Chondrocyte (in vitro differentiated cells): ENCODE data around the gene PRKCA. TPM values are rescaled to one million over a fixed set of nuclear protein-coding genes. Genes with fewer than 3 reads are reported as not detected.
"Not testable (repeated sequence)": the region's sequence is repeated elsewhere in the genome, so short reads cannot be mapped to it uniquely, and the experiment has no call there.

ENCODE experiments used
- DNase-seq: peaks from one replicate; pipeline ENCODE4 v3.0.0; 2021; ENCODE audit warnings: mixed read lengths, low spot score
- H3K27ac Mint-ChIP-seq: one replicate; pipeline ENCODE4 v1.8.0; 2021; ENCODE audit warnings: mild to moderate bottlenecking, moderate library complexity, mixed read lengths; ENCODE audit not compliant: unreplicated experiment
- H3K27me3 Mint-ChIP-seq: 2 replicates; pipeline ENCODE4 v1.8.0; 2021; ENCODE audit warnings: low read depth, mixed read lengths
- H3K36me3 Mint-ChIP-seq: 2 replicates; pipeline ENCODE4 v1.8.0; 2021; ENCODE audit warnings: low read depth, mixed read lengths
- H3K4me1 Mint-ChIP-seq: 2 replicates; pipeline ENCODE4 v1.8.0; 2021; ENCODE audit warnings: low read depth, mild to moderate bottlenecking, mixed read lengths
- H3K4me3 Mint-ChIP-seq: one replicate; pipeline ENCODE4 v1.8.0; 2021; ENCODE audit warnings: mild to moderate bottlenecking, moderate library complexity, mixed read lengths; ENCODE audit not compliant: unreplicated experiment
- H3K9me3 Mint-ChIP-seq: 2 replicates; pipeline ENCODE4 v1.8.0; 2021; ENCODE audit warnings: low read depth, mixed read lengths
- total RNA-seq: library from RNA; stranded (reverse); gene quantifications from 3 replicates; pipeline ENCODE4 v1.2.1, GENCODE V29; 2021
- TF ChIP-seq, protein P1 (sequence below): fragments of 200-600 bp; sonication (generic); IDR thresholded peaks from 2 replicates; pipeline ENCODE4 v1.5.0; 2021; ENCODE audit warnings: antibody characterized with exemption, mild to moderate bottlenecking, moderate library complexity

Gene PRKCA
- total RNA-seq, 1 donor from 2014 or later = 51.5 TPM

DNA sequence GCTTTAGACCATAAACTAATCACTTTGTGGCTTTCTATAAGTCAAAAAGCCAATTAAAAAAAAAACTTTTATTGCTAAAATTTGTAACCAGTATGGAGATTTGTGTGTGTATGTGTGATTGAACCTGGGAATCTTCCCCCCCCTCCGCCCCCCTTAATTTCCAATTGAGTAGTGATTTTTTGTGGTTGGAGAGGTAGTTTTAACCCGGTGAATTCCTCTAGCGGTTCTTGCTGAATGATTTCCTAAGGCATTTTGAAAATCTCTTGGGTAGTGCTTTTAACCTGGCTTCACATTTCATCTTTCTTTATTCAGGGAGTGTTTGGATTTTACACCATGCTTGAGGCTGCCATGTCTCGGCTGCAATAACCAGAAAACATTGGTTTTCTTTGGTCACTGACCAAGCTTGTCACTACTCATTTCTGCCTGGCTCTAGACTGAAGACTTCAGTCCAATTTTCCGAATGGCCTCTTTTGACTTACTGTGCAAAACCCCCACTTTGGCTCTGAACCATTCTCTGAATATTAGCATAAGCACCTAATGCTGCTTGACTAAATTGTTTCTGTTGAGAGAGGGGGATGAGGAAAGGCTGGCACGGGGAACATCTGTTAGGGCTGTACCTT, 35.6 kb downstream of the PRKCA start:
- DNase-seq = no peak
- TF ChIP-seq, protein P1, sequence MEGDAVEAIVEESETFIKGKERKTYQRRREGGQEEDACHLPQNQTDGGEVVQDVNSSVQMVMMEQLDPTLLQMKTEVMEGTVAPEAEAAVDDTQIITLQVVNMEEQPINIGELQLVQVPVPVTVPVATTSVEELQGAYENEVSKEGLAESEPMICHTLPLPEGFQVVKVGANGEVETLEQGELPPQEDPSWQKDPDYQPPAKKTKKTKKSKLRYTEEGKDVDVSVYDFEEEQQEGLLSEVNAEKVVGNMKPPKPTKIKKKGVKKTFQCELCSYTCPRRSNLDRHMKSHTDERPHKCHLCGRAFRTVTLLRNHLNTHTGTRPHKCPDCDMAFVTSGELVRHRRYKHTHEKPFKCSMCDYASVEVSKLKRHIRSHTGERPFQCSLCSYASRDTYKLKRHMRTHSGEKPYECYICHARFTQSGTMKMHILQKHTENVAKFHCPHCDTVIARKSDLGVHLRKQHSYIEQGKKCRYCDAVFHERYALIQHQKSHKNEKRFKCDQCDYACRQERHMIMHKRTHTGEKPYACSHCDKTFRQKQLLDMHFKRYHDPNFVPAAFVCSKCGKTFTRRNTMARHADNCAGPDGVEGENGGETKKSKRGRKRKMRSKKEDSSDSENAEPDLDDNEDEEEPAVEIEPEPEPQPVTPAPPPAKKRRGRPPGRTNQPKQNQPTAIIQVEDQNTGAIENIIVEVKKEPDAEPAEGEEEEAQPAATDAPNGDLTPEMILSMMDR = no peak
- H3K4me1 Mint-ChIP-seq = peaks cover 45% of the 10 kb centered on the region
- H3K9me3 Mint-ChIP-seq = no peaks in the 10 kb centered on the region
- H3K4me3 Mint-ChIP-seq = no peak overlapping the region
- H3K27me3 Mint-ChIP-seq = no peaks in the 10 kb centered on the region
- peak overlapping the region; percentile 33 for H3K27ac Mint-ChIP-seq
- H3K36me3 Mint-ChIP-seq = peaks cover 1% of the 10 kb centered on the region

DNA sequence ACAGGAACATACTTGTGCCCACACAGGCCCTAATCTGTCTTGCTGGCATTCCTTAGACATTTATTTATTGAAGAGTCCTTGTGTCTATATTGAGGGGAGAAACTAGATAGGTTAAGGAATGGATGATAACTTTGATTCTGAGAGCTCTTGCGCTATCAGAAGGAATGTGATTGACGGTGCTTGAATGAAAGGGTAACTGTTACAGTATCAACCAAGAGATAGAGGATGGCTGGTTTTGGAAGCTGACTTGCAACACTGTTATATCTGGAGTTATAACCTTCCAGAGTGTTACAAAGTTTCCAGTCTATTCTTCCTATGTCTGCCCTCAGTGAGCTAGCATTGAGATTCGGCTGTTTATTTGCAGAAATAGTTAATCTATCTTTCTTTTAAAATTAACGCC, 36.5 kb downstream of the PRKCA start:
- Mint-ChIP-seq H3K4me3 (no peak overlapping the region), H3K9me3 (no peaks in the 10 kb centered on the region), H3K36me3 (peaks cover 1% of the 10 kb centered on the region), H3K27ac (peak overlapping the region; percentile 18), H3K27me3 (no peaks in the 10 kb centered on the region), H3K4me1 (peaks cover 50% of the 10 kb centered on the region)
- DNase-seq = no peak
- TF ChIP-seq, protein P1 = no peak

DNA sequence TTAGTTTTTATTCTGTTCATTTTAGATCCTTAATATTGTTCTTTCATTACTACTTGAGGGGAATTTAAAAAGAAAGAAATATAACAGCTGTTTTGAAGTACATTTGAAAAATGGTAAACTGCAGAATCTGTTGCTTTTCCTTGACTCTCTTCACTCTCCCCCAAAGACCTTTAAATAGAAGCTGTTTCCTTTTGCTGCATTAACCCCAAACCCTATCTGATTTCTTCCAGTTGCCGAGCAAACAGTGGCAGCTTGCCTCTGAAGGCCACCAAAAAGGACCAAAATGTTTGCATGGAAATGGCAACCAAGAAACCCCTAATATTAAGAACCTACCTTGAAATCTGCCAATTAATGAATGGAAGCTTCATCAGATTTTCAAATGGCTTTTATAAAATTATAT, 37.1 kb downstream of the PRKCA start:
- Mint-ChIP-seq H3K27ac (no peak overlapping the region), H3K9me3 (no peaks in the 10 kb centered on the region), H3K27me3 (no peaks in the 10 kb centered on the region), H3K4me1 (peaks cover 50% of the 10 kb centered on the region), H3K4me3 (no peak overlapping the region), H3K36me3 (peaks cover 1% of the 10 kb centered on the region)
- no peak for DNase-seq
- TF ChIP-seq, protein P1 = no peak

DNA sequence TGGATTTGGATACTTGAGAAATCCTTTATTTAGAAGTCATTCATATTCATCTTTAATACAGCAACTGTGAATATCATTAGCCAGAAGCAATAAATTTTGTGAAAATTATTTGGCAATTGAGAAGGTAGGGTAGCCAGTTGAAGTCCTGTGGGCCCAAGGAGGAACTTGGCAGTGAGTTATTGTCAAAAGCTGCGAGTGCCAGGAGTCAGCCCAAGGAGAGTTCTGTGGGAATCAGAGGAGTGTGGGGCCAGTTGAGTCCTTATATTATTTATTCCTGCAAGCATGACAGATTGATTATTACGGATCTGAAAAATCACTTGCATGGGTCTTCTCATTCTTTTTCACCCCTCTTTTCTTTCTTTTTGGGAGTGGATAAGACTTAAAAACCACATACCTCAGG, 38.3 kb downstream of the PRKCA start:
- H3K4me1 Mint-ChIP-seq = peaks cover 51% of the 10 kb centered on the region
- no peaks in the 10 kb centered on the region for H3K27me3 Mint-ChIP-seq
- DNase-seq = no peak
- peaks cover 1% of the 10 kb centered on the region for H3K36me3 Mint-ChIP-seq
- no peak overlapping the region for H3K27ac Mint-ChIP-seq
- TF ChIP-seq, protein P1 = no peak
- H3K4me3 Mint-ChIP-seq = no peak overlapping the region
- H3K9me3 Mint-ChIP-seq = no peaks in the 10 kb centered on the region

DNA sequence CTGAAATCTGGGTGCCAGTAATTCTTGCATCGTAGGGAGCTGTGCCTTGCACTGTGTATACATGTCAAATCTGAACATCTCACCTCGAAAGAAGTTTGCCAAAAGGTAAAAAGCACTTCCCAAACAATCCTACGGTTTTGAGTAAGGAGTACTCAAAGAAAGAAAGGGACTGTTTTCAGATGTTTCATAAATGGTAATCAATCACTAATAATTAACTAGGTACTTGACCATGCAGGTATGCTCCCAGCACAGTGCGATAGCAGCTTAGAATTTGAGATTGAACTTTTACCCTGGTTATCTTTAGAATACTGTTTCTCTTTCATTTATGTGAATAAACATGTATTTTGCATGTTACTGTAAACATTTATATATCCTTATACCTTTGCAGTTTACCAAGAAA, 39.0 kb downstream of the PRKCA start:
- H3K4me1 Mint-ChIP-seq = peaks cover 46% of the 10 kb centered on the region
- TF ChIP-seq, protein P1 = no peak
- H3K27ac Mint-ChIP-seq = no peak overlapping the region
- peaks cover 1% of the 10 kb centered on the region for H3K36me3 Mint-ChIP-seq
- no peak for DNase-seq
- H3K9me3 Mint-ChIP-seq = no peaks in the 10 kb centered on the region
- H3K27me3 Mint-ChIP-seq = no peaks in the 10 kb centered on the region
- H3K4me3 Mint-ChIP-seq = no peak overlapping the region

DNA sequence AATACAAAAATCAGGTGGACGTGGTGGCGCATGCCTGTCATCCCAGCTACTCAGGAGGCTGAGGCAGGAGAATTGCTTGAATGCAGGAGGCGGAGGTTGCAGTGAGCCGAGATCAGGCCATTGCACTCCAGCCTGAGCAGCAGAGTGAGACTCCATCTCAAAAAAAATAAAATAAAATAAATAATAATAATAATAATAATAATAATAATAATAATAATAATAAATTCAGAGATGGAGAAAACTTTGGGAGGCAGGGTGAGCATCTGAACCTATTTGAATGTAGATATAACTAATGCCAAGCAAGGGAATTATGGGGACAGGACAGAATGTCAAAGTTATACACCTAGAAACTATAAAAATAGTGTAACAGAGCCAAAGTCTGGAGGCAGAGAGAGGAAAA, 39.9 kb downstream of the PRKCA start:
- H3K4me1 Mint-ChIP-seq = peaks cover 45% of the 10 kb centered on the region
- H3K36me3 Mint-ChIP-seq, H3K4me3 Mint-ChIP-seq, DNase-seq, H3K9me3 Mint-ChIP-seq, H3K27me3 Mint-ChIP-seq, H3K27ac Mint-ChIP-seq: not testable (repeated sequence)
